Renal cortical epithelial cell (primary cell): ENCODE results near the gene ERCC4. TPM values are rescaled to one million over a fixed set of nuclear protein-coding genes. Genes with fewer than 3 reads are reported as not detected.
A peak's percentile ranks its signal among the peaks of the same experiment; 100 is the strongest.

Experiments
- DNase-seq: peaks from one replicate; pipeline ENCODE4 v3.0.0-alpha.2; 2011; ENCODE audit warnings: low read depth
- total RNA-seq: library from RNA; depleted of rRNA; stranded (reverse); fragments of >200 nt; gene quantifications from 2 replicates; pipeline ENCODE4 v1.2.3, GENCODE V29; 2014

Gene ERCC4
- total RNA-seq, 1 donor from 2014 or later: 10.2 TPM

DNA sequence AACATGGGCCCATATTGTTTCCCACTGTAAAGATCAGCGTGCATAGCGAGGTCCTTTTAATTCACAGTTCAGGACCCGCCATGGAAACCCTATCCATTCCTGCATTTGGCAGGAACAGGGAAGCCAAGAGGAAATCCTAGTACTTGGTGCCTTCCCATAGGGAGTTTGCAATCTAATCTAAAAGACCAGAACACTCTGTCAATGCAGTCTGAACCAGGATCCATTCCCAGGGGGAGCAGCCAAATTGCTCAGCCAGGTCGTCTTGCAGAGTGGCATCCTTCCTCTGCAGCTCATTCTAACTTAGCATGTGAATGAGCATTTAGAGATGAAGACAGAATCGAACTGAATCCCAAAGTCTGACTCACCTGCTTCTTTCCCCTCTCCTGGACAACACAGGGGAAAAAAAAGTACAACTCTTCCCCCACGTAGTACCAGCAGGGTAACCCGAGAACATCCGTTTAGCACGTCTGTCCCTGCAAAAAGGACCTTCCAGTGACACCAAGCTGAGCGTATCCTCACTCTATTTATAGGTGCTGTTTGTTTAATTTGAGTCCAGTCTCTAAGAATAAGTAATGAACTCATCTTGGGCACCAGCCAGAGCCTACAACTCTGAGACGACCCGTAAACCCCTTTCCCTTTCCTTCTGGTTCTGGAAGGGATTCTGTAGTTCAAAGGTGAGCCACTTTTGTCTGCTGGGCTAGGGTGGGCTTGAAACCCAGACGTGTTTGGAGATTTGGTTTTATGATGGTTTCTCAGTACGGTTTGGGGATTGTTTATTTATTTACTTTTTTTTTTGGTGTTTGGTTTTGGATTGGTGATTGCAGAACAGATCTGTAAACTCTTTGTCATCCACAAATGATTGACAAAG is 74.5 kb downstream of the ERCC4 start:
- DNase-seq: peak; percentile 33

GRCh38 chr16:13995194-13995593 is 75.2 kb downstream of the ERCC4 start:
- no peak for DNase-seq

GRCh38 chr16:13996778-13997288 is 76.9 kb downstream of the ERCC4 start:
- no peak for DNase-seq

DNA sequence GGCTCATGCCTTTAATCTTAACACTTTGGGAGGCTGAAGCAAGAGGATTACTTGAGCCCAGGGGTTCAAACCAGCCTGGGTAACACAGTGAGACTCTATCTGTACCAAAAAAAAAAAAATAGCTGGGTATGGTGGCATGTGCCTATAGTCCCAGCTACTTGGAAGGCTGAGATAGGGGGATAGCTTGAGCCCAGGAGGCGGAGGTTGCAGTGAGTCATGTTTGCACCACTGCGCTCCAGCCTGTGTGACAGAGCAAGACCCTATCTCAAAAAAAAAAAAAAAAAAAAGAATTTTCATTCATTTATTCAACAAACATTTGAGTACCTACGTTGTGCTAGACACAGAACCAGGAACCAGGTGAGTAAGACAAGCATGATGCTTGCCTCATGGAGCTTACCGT is 77.6 kb downstream of the ERCC4 start:
- no peak for DNase-seq

DNA sequence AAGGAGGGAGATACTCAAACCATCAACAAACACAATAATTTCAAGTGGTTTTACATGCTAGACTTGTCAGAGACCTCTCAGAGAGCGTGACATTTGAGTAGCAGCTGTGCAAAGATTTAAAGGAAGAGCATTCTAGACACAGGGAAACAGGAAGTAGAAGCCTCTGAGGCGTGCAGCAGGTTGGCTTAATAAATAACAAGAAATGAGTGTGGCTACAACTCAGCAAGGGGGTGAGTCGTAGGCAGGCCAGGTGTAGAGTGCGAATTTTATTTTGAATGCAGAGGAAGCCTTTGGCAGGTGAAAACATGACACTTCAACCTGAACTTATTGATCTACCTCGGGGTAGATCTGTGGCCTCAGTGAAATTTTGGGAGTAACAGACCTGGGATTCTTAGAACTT is 78.0 kb downstream of the ERCC4 start:
- peak; percentile 93 for DNase-seq

GRCh38 chr16:13999071-13999894 is 79.3 kb downstream of the ERCC4 start:
- DNase-seq: no peak

DNA sequence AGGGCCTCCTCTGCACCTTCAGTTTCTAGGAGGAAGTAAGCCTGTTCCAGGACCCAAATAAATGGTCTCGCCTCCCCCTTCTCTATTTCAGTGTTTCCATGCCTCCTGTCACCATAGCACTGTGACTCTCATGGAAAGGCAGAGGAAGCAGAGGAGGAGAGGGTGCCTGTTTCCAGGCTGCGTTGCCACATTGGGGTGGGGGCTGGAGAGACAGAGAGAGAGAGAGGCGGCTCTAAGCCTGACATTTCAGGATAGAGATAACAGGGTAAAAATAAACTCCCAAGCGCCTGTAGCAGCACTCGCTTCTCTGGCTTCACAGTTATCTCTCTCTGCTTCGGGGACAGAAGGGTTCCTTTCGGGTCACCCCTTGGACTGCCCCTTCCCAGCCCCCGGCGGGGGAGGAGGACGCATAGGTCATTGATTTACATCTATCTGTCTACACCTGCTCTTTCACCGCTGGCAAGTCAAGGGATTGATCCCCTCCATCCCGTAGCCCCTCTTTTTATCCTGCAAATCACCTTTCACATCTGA is 80.0 kb downstream of the ERCC4 start:
- no peak for DNase-seq

GRCh38 chr16:14001521-14001920 is 81.6 kb downstream of the ERCC4 start:
- DNase-seq: no peak

Other genes starting within 250 kb of the ERCC4 start
- 4.9 and 21.9 TPM in 2 replicates for gene MRTFB, start 151.2 kb downstream of the ERCC4 start, total RNA-seq